ENCODE results near the gene COLEC12.

GRCh38 chr18:317618-318017, 182.9 kb downstream of the COLEC12 start:
- no peak for TF ChIP-seq CTCF (IDR thresholded peaks at IDR 0.05)
- TF ChIP-seq POLR2A (IDR thresholded peaks at IDR 0.05): no peak
